WTC11 (cell line): ENCODE results near the gene TMEM205. TPM values are rescaled to one million over a fixed set of nuclear protein-coding genes. Genes with fewer than 3 reads are reported as not detected.

ENCODE experiments used
- ATAC-seq: fragments of 200-7000 bp; cut with Tn5 transposase; 2 replicates; pipeline ENCODE4 v1.10.0; 2021; ENCODE audit warnings: mild to moderate bottlenecking, moderate library complexity
- CTCF ChIA-PET: fragments of 300-600 bp; sonication (Branson Sonifier 250); formaldehyde crosslinking; loops from one replicate; lab custom pipeline; 2021; ENCODE audit warnings: antibody characterized with exemption; lab: Charles Lee
- POLR2A ChIA-PET: fragments of 350-600 bp; sonication (Branson Sonifier 250); formaldehyde crosslinking; loops from one replicate; lab custom pipeline; 2021; ENCODE audit warnings: antibody characterized with exemption; lab: Charles Lee
- DNase-seq: peaks from one replicate; pipeline ENCODE4 v3.0.0; 2021; ENCODE audit warnings: low spot score
- H3K27ac Mint-ChIP-seq: 2 replicates; pipeline ENCODE4 v1.8.0; 2021; ENCODE audit warnings: mixed read lengths
- H3K27me3 Mint-ChIP-seq: 2 replicates; pipeline ENCODE4 v1.8.0; 2021; ENCODE audit warnings: low read depth, mild to moderate bottlenecking, moderate library complexity, mixed read lengths
- H3K36me3 Mint-ChIP-seq: 2 replicates; pipeline ENCODE4 v1.8.0; 2021; ENCODE audit warnings: mixed read lengths
- H3K4me1 Mint-ChIP-seq: 2 replicates; pipeline ENCODE4 v1.8.0; 2022; ENCODE audit warnings: mixed read lengths
- H3K4me3 Mint-ChIP-seq: 2 replicates; pipeline ENCODE4 v1.8.0; 2021; ENCODE audit warnings: mild to moderate bottlenecking, moderate library complexity, mixed read lengths
- H3K9me3 Mint-ChIP-seq: 2 replicates; pipeline ENCODE4 v1.8.0; 2021; ENCODE audit warnings: mixed read lengths
- ATF1 ChIP-seq: sonication (generic); formaldehyde crosslinking; IDR thresholded peaks from 2 replicates; pipeline ENCODE4 v1.8.1; 2023; ENCODE audit warnings: mild to moderate bottlenecking, moderate library complexity, missing genetic modification reagents
- CTCF ChIP-seq: fragments of 200-600 bp; IDR thresholded peaks from 2 replicates; pipeline ENCODE4 v1.8.0; 2022; ENCODE audit warnings: antibody characterized with exemption
- E2F1 ChIP-seq: sonication (generic); formaldehyde crosslinking; IDR thresholded peaks from 2 replicates; pipeline ENCODE4 v1.8.0; 2022; ENCODE audit warnings: mild to moderate bottlenecking, missing genetic modification reagents
- EMX1 ChIP-seq: fragments of 250-450 bp; sonication (Bioruptor Pico); IDR thresholded peaks from 2 replicates; pipeline ENCODE4 v1.8.0; 2021; ENCODE audit warnings: mild to moderate bottlenecking
- ETV6 ChIP-seq: sonication (generic); formaldehyde crosslinking; IDR thresholded peaks from 2 replicates; pipeline ENCODE4 v1.8.1; 2022; ENCODE audit warnings: mild to moderate bottlenecking, missing genetic modification reagents
- GABPB1 ChIP-seq: sonication (generic); formaldehyde crosslinking; IDR thresholded peaks from 2 replicates; pipeline ENCODE4 v1.8.1; 2023; ENCODE audit warnings: mild to moderate bottlenecking, missing genetic modification reagents
- TCF7 ChIP-seq: sonication (generic); formaldehyde crosslinking; IDR thresholded peaks from 2 replicates; pipeline ENCODE4 v1.8.0; 2022; ENCODE audit warnings: mild to moderate bottlenecking, low read depth, missing genetic modification reagents, moderate library complexity
- TEAD1 ChIP-seq: sonication (generic); formaldehyde crosslinking; IDR thresholded peaks from 2 replicates; pipeline ENCODE4 v1.8.0; 2022; ENCODE audit warnings: mild to moderate bottlenecking, missing genetic modification reagents
- USF1 ChIP-seq: sonication (generic); formaldehyde crosslinking; IDR thresholded peaks from 2 replicates; pipeline ENCODE4 v1.8.0; 2022; ENCODE audit warnings: mild to moderate bottlenecking, missing genetic modification reagents
- USF2 ChIP-seq: sonication (generic); formaldehyde crosslinking; IDR thresholded peaks from 2 replicates; pipeline ENCODE4 v1.8.1; 2023; ENCODE audit warnings: mild to moderate bottlenecking, missing genetic modification reagents, moderate library complexity
- ZBTB43 ChIP-seq: sonication (generic); formaldehyde crosslinking; IDR thresholded peaks from 2 replicates; pipeline ENCODE4 v1.8.1; 2023; ENCODE audit warnings: mild to moderate bottlenecking, missing genetic modification reagents
- ZNF317 ChIP-seq: sonication (generic); formaldehyde crosslinking; IDR thresholded peaks from 2 replicates; pipeline ENCODE4 v1.8.1; 2023; ENCODE audit warnings: low read depth, mild to moderate bottlenecking, moderate library complexity, missing genetic modification reagents, borderline replicate concordance
- total RNA-seq: library from RNA; stranded (reverse); gene quantifications from 3 replicates; pipeline ENCODE4 v1.2.3, GENCODE V29; 2021

The TMEM205 gene
- total RNA-seq, 1 experiment from 2014 or later, result 69.9 TPM

- H3K4me1 Mint-ChIP-seq, result peaks cover 35% of the 10 kb centered on the region
- TF ChIP-seq CTCF (peak; percentile 33; the same call in 1 of the 2 replicates), E2F1 (no peak)
- TF ChIP-seq, all 79 proteins: peak for 1
- POLR2A ChIA-PET, result no interaction called here
- CTCF ChIA-PET, result interaction anchor here (0.7 to 4.6 kb wide), 3 partner anchors 15 to 104 kb away, joined by 3 to 59 read pairs (median 3); no protein-coding TSS in a partner anchor
- Mint-ChIP-seq H3K27me3 (peaks cover 3% of the 10 kb centered on the region; the same call in 1 of the 2 replicates), H3K27ac (0 out of 2 replicates have a peak overlapping the region, but pooled peaks have one; percentile 57), H3K9me3 (peaks cover 3% of the 10 kb centered on the region; the same call in 1 of the 2 replicates), H3K4me3 (no peak overlapping the region), H3K36me3 (peaks cover 10% of the 10 kb centered on the region)
- peak; percentile 77 for DNase-seq
- ATAC-seq, result no peak
Measured at GRCh38 chr19:11378319-11379189, 32.5 kb upstream of the TMEM205 start.

GRCh38 chr19:11377756-11378155, 31.7 kb upstream of the TMEM205 start:
- H3K27ac Mint-ChIP-seq, result no peak overlapping the region
- peaks cover 10% of the 10 kb centered on the region for H3K36me3 Mint-ChIP-seq
- CTCF ChIA-PET, result interaction anchor here (0.6 to 4.6 kb wide), 7 partner anchors 26 to 104 kb away, joined by 3 to 59 read pairs (median 4); partner anchors contain the start of genes CCDC159, ELAVL3, PRKCSH and TMEM205
- no peak overlapping the region for H3K4me3 Mint-ChIP-seq
- DNase-seq, result no peak
- no peak for TF ChIP-seq ZBTB43
- TF ChIP-seq ATF1 (CRISPR knock-in tag), result no peak
- TF ChIP-seq GABPB1 (CRISPR knock-in tag), result no peak
- TF ChIP-seq CTCF, result no peak
- no peak for TF ChIP-seq ETV6 (CRISPR knock-in tag)
- TF ChIP-seq ZNF317 (CRISPR knock-in tag), result no peak
- TF ChIP-seq TCF7 (CRISPR knock-in tag), result no peak
- no peak for TF ChIP-seq TEAD1
- ATAC-seq, result no peak
- peaks cover 3% of the 10 kb centered on the region; the same call in 1 of the 2 replicates for H3K9me3 Mint-ChIP-seq
- H3K4me1 Mint-ChIP-seq, result peaks cover 35% of the 10 kb centered on the region
- POLR2A ChIA-PET, result interaction anchor here (0.5 kb wide), 1 partner anchor 18 kb away, joined by 4 read pairs; no protein-coding TSS in a partner anchor
- H3K27me3 Mint-ChIP-seq, result peaks cover 3% of the 10 kb centered on the region; the same call in 1 of the 2 replicates

- ATAC-seq, result no peak
- peaks cover 3% of the 10 kb centered on the region; the same call in 1 of the 2 replicates for H3K27me3 Mint-ChIP-seq
Measured at GRCh38 chr19:11377237-11377636, 31.2 kb upstream of the TMEM205 start.

More at GRCh38 chr19:11377237-11377636, 31.2 kb upstream of the TMEM205 start:
- Mint-ChIP-seq H3K36me3 (peaks cover 10% of the 10 kb centered on the region), H3K9me3 (peaks cover 3% of the 10 kb centered on the region; the same call in 1 of the 2 replicates)
- CTCF ChIA-PET, result interaction anchor here (0.9 to 4.6 kb wide), 6 partner anchors 31 to 105 kb away, joined by 3 to 59 read pairs (median 4); partner anchors contain the start of genes CCDC159, ELAVL3, PRKCSH and TMEM205
- DNase-seq, result no peak
- peak; percentile 81 for TF ChIP-seq USF1
- no peak for TF ChIP-seq EMX1 (CRISPR knock-in tag)
- TF ChIP-seq USF2 (CRISPR knock-in tag), result peak; percentile 88
- TF ChIP-seq, all 79 proteins: peak for 2
- no peak overlapping the region for H3K4me3 Mint-ChIP-seq
- POLR2A ChIA-PET, result interaction anchor here (0.5 kb wide), 1 partner anchor 19 kb away, joined by 4 read pairs; no protein-coding TSS in a partner anchor
- peaks cover 32% of the 10 kb centered on the region for H3K4me1 Mint-ChIP-seq
- peak overlapping the region; percentile 95 for H3K27ac Mint-ChIP-seq
